NOMO-1 treated with DMSO at 0.1 percent for 48 hours (cell line): ENCODE data around the gene CSF2.

ENCODE experiments used
- DNase-seq: peaks from one replicate; lab custom pipeline; 2025; ENCODE audit not compliant: unreplicated experiment; lab: John Stamatoyannopoulos, UW

CSF2 gene

GRCh38 chr5:132086277-132086794 is 12.7 kb downstream of the CSF2 start:
- DNase-seq = no peak

DNA sequence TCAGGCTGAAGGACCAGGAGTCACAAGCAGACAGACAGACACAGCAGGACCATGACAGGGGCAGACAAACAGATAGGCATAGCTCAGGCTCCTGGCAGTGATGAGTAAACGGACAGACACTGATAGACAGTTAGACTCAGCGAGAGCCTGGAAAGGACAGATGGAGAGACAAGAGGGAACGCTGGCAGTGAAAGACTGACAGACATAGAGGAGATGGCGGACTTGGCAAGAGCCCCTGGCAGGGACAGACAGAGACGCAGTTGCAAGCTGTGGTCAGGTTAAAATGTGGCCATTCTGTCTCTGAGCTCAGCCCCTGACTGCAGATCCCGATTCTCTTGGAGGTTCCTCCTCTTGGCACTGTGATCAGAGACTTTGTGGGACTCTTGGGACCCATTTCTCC is 13.6 kb downstream of the CSF2 start:
- no peak for DNase-seq

DNA sequence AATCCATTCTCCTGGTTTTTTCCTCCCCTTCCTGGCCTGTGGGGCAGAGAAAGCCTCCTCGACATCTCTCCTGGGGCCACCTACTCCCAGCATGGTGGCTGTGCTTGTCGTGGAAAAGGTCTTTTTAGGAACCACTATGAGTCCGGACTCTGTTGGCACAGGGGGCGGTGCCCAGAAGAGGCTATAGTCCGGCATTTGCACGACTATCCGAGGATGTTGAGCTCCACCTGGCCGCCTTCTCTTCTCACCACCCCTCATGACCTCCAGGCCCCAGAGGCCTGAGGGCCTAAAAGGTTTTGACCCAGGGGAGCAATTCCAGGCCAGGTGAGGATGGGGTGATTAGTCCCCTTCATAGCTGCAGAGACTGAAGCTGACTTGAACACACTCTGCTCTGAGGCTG is 14.1 kb downstream of the CSF2 start:
- no peak for DNase-seq

DNA sequence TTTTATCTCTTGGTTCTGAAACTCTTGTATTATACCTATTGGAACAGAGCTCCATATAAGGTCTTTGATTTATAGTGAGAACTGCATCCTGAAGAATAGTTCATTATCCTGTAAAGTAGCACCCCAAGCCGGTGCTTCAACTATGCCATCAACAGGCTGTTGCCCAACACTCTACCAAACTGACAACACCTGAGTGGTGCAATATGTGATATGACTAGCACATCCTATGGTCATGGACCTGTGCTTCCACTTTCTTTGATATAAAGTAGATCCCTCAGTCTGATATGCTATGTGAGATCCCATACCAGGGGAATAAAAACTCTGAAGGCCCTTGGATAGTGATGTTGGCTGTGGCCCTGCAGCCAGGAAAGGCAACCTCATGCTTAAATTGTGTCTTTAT is 15.8 kb downstream of the CSF2 start:
- DNase-seq = no peak

DNA sequence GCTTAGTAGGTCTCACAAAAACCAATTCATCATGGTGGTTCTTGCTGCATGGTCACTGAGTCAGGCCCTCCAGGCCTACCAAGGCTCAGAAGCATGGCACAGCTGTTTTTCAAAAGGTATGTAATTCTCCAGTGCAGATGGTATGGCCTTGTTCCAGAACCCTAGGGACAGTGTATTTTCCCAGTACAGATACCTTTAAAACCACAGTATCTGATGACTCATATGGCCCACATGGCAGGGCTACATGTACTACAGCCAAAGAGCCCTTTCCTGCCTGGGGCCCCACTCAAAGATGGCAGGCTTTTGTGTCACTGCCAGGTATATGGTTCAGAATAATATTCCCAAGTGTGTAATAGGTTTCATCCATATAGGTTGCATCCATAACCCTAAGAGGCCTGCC is 16.5 kb downstream of the CSF2 start:
- no peak for DNase-seq

DNA sequence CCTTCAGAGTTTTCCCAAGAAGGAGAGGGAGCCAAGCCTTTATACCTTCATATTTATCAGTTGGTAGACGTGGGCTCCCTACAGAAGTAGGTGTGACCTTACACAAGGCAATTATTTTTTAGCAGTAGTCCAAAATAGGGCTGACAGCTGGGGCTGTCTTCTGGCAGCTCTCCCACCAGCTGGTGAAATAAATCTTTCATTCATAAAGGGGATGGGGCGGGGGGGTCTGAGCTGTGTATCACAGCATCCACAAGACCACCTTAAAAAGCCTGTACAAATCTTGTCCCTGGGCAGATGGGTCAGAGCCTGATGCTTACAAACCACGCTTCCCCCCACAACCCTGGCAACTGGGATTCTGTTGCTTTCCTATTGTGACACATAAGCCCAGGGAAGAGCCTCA is 19.7 kb downstream of the CSF2 start:
- DNase-seq = no peak

- no peak for DNase-seq
These were observed 20.9 kb downstream of the CSF2 start for GRCh38 chr5:132094393-132095076.

DNA sequence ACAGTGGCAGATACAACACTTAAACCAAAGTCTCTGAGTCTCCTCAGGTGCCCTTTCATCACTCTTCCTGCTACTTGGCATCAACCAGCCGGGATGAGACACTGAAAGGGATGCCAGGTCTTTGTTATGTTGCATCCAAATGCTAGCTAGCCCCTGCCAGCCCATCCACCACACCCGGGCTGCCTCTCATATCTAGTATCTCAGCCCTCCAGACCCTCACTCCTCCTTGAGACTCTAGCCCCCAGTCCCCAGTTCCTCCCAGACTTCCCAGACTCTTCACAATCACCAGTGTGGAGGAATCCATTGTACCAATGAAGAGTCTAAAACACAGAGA is 21.5 kb downstream of the CSF2 start:
- no peak for DNase-seq

GRCh38 chr5:132095424-132095972 is 21.9 kb downstream of the CSF2 start:
- no peak for DNase-seq

DNA sequence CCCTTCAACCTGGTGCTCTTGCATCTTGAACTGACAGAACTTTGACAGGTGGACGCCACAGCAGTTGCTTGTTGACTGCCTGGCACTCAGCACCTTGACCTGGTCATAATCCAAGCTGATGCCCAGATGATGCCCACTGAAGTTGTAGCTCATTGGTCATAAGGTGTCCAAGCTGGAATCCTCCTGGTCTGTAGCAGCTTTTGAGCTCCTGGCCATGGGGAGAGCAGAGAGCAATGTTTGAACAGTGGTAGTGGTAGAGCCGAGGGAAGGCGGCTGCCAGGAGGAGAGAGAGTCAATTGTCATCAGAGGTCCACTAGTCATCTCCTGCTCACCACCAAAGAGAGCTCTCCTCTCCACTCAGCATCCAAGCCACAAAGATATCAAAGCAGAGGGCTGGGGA is 23.3 kb downstream of the CSF2 start:
- no peak for DNase-seq

- DNase-seq = peak; percentile 26
These were observed 24.6 kb downstream of the CSF2 start for GRCh38 chr5:132098151-132098594.

DNA sequence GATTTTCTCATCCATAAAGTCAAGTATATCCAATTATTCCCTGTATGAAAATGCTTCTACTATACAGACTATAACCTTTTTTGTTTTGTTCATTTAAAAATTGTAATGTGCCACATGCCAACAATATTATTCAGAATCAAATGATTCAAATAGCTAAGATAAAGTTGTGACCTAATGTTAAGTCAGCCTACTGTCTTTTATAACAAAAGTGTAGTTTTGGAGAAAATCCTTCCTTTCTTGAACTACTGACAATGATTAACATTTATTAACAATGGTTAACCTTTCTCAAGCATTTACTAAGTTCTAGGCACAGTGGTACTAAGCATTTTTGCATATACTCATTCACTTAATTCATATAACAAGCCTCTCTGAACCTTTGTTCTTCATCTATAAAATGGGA is 25.0 kb downstream of the CSF2 start:
- no peak for DNase-seq

DNA sequence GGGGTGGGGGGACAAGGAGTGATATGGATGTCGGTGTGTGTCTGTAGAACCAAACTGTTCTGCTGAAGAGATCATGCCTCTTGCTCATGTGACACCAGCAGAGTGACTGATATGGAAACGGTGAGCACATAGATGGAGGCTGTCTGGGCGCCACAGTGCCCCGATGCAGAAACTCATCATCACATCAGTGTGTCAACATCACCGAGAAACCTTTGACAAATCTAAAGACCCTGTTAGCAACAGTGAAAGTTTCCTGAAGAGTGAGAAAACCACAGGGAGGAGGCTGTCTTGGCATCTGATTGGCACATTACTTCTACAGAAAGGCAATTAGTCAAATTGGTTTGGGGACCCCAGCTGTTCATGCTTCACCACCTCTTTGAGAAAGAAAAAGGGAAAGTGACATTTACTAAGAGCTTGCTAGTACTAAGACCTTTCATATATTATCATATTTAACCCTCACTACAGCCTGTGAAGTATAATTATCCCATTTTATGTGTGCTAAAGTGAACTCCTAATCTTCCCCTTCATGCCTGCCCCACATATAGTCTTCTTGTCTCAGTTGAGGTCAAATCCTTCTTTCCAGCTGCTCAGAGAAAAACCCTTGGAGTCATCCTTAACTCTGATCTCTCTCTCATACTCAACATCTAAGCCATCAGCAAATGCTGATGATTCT is 25.6 kb downstream of the CSF2 start:
- DNase-seq = no peak

- no peak for DNase-seq
These were observed 26.3 kb downstream of the CSF2 start for GRCh38 chr5:132099905-132100304.

GRCh38 chr5:132100672-132101261 is 27.2 kb downstream of the CSF2 start:
- DNase-seq = no peak

DNA sequence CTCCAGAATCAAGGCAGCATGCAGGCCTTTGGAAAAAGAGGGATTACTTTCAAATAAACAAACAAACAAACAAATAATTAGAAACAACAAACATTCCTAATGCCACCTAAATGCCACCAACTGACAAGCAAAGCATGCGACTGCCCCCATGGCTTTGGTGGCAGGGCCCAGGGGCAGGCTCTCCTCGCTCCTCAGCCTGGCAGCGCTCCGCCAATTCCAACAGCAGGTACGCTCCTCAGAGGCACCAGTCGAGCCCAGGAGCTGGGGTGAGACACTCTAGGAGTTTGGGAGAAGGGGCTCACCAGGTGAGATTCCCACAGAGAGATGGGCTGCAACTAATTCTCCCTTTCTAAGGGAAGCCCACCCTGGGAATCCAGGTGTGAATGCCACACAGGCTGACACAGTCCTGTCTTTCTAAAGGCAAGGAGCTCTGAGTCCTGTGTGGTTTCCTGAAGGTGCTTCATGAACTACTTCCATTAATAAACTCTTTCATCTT is 27.8 kb downstream of the CSF2 start:
- no peak for DNase-seq

- DNase-seq = peak; percentile 27
These were observed 28.6 kb downstream of the CSF2 start for GRCh38 chr5:132102101-132102701.

DNA sequence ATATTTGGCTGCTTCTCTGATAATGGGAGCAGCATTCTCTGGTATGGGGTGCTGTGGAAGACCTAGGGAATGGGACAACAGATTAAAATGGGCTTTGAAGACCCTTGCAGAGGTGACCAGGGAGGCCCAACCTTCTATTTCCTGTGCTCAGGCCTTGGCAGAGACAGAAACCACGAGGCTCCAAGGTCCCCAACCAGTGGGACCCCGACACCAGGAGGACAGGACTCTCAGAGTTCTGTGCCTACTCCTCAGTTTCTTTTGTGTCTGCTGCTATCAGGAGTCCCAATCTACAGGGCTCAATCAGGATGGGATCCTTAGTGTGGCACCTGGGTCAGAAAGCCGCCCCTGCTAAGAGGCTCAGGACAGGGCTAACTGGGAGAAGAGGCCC is 29.3 kb downstream of the CSF2 start:
- DNase-seq = no peak

GRCh38 chr5:132103332-132103951 is 29.9 kb downstream of the CSF2 start:
- DNase-seq = peak; percentile 85

DNA sequence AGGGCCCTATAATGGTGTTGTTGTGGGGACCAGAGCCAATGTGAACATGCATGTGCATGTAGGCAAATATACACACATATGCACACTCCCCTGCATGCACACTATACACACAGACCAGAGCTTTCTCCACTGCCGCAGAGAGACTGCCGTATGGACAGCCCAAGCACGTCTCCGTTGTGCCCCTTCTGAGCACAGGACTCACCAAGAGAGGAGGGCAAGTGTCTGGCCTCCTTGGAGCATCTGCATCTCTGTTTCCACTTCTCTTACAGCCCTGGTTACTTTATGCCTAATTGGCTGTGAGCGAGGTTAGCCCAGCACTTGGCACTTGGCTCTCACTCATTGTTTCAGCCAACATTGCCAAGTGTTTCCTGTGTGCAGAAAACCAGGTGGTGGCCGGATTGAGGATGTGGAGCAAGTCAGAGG is 30.4 kb downstream of the CSF2 start:
- no peak for DNase-seq

GRCh38 chr5:132104556-132104955 is 31.0 kb downstream of the CSF2 start:
- no peak for DNase-seq
